D721Med (cell line): Measurements from ENCODE around the gene GPR157.

Source experiments
- DNase-seq: peaks from one replicate; pipeline ENCODE4 v3.0.0; 2011; ENCODE audit warnings: low spot score; ENCODE audit not compliant: insufficient read length
- FAIRE-seq: peaks from 2 replicates; lab custom pipeline; 2011; peaks lifted over from hg19 to GRCh38; lab: Jason Lieb, UNC
- CTCF ChIP-seq: IDR thresholded peaks from 2 replicates; pipeline ENCODE4 v1.5.1; 2012; ENCODE audit warnings: mild to moderate bottlenecking, control low read depth; ENCODE audit not compliant: insufficient read depth; ENCODE audit errors: missing control alignments

The GPR157 gene

GRCh38 chr1:9115351-9116205 is 13.3 kb downstream of the GPR157 start:
- FAIRE-seq (no peak), DNase-seq (no peak)
- no peak for TF ChIP-seq CTCF

GRCh38 chr1:9112961-9113880 is 15.7 kb downstream of the GPR157 start:
- TF ChIP-seq CTCF: no peak
- DNase-seq: no peak
- FAIRE-seq: no peak

- no peak for DNase-seq
- no peak for TF ChIP-seq CTCF
- FAIRE-seq: no peak
Measured at GRCh38 chr1:9111957-9112356, 16.9 kb downstream of the GPR157 start.

- FAIRE-seq (no peak), DNase-seq (no peak)
- no peak for TF ChIP-seq CTCF
Measured at GRCh38 chr1:9111357-9111691, 17.6 kb downstream of the GPR157 start.

GRCh38 chr1:9110669-9111356 is 18.1 kb downstream of the GPR157 start:
- DNase-seq (peak; percentile 44), FAIRE-seq (no peak)
- TF ChIP-seq CTCF: peak; percentile 95

- FAIRE-seq: no peak
- DNase-seq: no peak
- TF ChIP-seq CTCF: no peak
Measured at GRCh38 chr1:9108056-9108665, 20.7 kb downstream of the GPR157 start.
